HL-60/S4 treated with phorbol 12-myristate 13-acetate at 8.2 ng/mL for 4 days and 3 days (cell line): ENCODE results near the gene PCDHGB2.
"Not testable (repeated sequence)": the region's sequence is repeated elsewhere in the genome, so short reads cannot be mapped to it uniquely, and the experiment has no call there.

ENCODE experiments used
- in situ Hi-C: fragments of 300-500 bp; cut with MboI; formaldehyde crosslinking; loops from 2 replicates; pipeline ENCODE4 v1.15.0; 2022; ENCODE audit warnings: low sequenced_read_pairs

The PCDHGB2 gene

DNA sequence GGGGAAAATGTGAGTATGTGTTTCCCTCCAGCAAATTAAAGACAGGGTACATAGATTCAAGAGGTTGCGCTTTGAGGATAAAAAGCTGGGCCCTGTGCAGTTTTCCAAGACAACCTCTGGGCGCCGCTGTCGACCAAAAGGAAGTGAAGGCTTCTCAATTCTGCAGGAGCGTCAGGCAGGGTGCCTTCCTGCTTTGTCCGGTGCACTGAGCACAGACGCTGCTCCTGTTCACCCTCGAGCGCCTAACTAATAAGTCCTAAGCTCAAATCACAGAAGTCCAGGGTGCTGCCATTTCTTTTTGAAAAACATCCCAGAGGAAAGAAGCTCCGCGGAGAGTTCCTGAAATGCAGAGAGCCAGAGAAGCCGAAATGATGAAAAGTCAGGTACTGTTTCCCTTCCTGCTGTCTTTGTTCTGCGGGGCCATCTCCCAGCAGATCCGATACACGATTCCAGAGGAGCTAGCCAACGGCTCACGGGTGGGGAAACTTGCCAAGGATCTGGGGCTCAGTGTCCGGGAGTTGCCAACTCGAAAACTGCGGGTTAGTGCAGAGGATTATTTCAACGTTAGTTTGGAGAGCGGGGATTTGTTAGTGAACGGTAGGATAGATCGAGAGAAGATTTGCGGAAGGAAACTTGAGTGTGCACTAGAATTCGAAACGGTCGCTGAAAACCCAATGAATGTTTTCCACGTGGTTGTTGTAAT is 9.7 kb upstream of the PCDHGB2 start, which contains the start of gene PCDHGB1:
TSS of gene PCDHGB1 (plus strand) at position 183 of the 703 bp plus-strand sequence. CDS start at position 345, 162 bp downstream.
- in situ Hi-C loops = no loop called here

DNA sequence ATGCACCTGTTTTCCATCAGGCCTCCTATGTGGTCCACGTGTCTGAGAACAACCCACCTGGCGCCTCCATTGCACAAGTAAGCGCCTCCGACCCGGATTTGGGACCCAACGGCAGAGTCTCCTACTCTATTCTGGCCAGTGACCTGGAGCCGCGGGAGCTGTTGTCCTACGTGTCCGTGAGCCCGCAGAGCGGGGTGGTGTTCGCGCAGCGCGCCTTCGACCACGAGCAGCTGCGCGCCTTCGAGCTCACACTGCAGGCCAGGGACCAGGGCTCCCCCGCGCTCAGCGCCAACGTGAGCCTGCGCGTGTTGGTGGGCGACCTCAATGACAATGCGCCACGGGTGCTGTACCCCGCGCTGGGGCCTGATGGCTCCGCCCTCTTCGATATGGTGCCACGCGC is 8.2 kb upstream of the PCDHGB2 start:
- in situ Hi-C loops = no loop called here

DNA sequence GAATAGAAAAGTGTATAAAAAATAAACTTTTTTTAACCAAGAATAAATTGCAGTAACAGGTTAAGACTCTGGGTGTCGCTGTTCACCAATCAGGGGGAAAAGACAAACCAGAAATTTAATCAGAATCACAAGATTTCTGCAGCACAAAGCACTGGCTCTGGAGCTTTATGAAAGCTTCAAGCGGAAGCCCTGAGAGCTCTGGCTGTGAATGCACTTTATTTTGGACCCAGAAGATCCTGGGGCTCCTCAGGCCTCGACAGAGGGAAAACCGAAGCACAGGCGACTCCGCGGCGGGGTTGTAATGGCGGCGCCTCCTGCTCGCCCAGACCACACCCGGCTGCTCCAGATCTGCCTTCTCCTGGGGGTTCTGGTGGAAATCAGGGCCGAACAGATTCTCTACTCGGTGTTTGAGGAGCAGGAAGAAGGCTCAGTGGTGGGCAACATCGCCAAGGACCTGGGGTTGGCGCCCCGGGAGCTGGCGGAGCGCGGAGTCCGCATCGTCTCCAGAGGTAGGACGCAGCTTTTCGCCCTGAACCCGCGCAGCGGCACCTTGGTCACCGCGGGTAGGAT is 4.8 kb upstream of the PCDHGB2 start, which contains the start of gene PCDHGA4:
TSS of gene PCDHGA4 (plus strand) at position 122 of the 570 bp plus-strand sequence. CDS start at position 209, 87 bp downstream.
- in situ Hi-C loops = no loop called here

DNA sequence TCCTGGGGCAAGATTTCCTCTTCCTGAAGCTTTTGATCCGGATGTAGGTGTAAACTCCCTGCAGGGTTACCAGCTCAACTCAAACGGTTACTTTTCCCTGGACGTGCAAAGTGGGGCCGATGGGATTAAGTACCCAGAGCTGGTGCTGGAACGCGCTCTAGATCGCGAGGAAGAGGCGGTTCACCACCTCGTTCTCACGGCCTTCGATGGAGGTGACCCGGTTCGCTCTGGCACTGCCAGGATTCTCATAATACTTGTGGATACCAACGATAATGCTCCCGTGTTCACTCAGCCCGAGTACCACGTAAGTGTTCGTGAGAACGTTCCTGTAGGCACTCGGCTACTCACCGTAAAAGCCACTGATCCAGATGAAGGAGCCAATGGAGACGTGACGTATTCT is 4.2 kb upstream of the PCDHGB2 start:
- in situ Hi-C loops = no loop called here

DNA sequence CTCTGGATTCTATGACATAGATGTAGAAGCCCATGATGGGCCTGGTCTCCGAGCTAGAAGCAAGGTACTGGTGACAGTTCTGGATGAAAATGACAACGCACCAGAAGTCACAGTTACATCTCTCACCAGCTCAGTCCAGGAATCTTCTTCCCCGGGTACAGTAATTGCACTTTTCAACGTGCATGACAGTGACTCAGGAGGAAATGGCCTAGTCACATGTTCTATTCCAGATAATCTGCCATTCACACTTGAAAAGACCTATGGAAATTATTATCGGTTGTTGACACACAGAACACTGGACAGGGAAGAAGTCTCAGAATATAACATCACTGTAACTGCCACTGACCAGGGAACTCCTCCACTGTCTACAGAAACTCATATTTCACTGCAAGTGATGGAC is 3.7 kb upstream of the PCDHGB2 start:
- in situ Hi-C loops = no loop called here

DNA sequence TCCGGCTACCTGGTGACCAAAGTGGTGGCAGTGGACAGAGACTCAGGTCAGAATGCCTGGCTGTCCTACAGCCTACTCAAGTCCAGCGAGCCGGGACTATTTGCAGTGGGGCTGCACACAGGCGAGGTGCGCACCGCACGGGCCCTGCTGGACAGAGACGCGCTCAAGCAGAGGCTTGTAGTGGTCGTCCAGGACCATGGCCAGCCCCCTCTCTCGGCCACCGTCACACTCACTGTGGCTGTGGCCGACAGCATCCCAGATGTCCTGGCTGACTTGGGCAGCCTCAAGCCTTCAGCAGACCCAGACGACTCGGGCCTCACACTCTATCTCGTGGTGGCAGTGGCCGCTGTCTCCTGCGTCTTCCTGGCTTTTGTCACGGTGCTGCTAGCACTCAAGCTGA is 2.8 kb upstream of the PCDHGB2 start:
- in situ Hi-C loops = no loop called here

DNA sequence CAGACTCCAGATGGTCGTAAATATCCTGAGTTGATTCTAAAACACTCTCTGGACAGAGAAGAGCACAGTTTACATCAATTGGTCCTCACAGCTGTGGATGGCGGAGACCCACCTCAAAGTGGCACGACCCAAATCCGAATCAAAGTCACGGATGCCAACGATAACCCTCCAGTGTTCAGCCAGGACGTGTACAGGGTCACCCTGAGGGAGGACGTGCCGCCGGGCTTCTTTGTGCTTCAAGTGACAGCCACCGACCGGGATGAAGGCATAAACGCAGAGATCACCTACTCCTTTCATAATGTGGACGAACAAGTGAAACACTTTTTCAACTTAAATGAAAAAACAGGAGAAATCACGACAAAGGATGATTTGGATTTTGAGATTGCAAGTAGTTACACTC is 891 bp downstream of the PCDHGB2 start:
- in situ Hi-C loops = no loop called here

DNA sequence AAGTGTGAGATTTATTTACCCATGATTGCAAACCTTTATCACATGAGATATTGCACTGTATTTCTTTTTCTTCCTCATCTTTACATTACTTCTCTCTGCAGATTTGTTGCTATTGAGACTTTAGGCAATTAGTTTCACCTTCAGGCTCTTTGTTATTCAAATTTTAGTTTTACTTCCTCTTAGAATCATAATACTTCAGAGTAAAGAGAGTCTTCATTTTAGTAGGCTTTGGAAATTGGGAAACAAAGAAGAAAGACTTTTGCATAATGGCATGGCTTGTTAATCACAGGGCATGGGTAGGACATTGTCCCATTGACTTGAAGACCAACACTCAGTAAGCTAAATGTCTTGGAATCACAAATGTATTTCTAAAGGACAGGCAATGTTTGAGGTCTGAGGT is 2.9 kb downstream of the PCDHGB2 start:
- in situ Hi-C loops = no loop called here

DNA sequence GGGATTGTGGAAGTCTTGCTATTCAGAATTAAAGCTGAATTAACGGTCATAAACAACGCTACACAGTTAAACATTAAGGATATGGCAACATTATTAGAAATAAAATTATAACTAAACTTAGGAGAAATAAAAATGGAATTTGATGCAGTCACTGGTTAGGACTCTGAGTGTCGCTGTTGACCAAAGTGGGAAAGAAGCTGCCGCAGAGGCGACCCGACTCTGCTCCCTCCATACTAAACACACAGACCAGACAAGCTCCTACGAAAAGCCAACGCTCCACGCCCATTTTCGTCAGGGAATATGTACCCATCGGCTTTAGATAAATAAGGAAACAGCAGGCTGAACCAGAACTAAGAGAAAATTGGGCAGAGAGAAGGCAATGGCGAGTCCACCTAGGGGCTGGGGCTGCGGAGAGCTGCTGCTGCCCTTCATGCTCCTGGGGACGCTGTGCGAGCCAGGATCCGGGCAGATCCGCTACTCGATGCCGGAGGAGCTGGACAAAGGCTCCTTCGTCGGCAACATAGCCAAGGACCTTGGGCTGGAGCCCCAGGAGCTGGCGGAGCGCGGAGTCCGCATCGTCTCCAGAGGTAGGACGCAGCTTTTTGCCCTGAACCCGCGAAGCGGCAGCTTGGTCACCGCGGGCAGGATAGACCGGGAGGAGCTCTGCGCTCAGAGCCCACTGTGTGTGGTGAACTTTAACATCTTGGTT is 4.3 kb downstream of the PCDHGB2 start, which contains the start of gene PCDHGA5:
TSS of gene PCDHGA5 (plus strand) at position 211 of the 709 bp plus-strand sequence. CDS start at position 380, 169 bp downstream.
- in situ Hi-C loops = no loop called here

DNA sequence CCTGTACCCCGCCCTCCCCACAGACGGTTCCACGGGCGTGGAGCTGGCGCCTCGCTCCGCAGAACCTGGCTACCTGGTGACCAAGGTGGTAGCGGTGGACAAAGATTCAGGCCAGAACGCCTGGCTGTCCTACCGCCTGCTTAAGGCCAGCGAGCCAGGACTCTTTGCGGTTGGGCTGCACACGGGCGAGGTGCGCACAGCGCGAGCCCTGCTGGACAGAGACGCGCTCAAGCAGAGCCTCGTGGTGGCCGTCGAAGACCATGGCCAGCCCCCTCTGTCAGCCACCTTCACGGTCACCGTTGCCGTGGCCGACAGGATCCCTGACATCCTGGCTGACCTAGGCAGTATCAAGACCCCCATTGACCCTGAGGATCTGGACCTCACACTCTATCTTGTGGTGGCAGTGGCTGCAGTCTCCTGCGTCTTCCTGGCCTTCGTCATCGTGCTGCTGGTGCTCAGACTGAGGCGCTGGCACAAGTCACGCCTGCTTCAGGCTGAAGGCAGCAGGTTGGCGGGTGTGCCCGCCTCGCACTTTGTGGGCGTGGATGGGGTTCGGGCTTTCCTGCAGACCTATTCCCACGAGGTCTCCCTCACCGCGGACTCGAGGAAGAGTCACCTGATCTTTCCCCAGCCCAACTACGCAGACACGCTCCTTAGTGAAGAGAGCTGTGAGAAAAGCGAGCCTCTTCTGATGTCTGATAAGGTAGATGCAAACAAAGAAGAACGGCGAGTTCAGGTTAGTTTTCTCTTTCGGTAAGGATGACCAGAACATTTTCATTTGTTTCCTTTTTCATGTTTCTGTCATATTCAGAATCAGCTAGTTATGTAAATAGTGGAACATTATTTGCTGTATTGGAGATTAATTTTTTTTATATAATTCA is 6.5 kb downstream of the PCDHGB2 start:
- in situ Hi-C loops = no loop called here

DNA sequence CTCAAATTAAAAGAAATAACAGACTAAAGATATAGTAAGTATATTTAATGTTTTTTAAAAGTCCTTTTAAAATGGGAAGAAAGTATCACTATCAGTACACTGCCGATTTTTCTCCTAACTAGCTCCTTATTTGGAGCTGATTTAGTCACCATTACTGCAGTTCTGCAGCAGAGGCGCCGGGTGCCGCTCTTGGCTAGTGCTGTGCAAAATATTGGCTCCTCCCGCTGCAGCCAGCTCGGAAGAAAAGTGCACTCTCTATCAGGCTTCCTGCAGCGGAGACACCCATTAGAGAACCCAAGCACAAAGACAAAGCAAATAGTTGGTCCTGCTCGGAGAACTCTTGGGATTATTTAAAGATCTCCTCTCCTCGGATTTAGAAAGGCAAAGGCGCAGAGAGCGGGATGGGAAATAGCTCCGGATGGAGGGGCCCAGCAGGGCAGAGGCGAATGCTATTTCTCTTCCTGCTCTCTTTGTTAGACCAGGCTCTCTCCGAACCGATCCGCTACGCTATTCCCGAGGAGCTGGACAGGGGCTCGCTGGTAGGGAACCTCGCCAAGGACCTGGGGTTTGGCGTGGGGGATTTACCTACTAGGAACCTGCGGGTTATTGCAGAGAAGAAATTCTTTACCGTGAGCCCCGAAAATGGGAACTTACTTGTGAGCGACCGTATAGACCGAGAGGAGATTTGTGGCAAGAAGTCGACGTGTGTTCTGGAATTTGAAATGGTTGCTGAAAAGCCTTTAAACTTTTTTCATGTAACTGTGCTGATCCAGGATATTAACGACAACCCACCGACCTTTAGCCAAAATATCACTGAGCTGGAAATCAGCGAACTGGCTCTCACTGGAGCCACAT is 10.4 kb downstream of the PCDHGB2 start, which contains the start of gene PCDHGB3:
TSS of gene PCDHGB3 (plus strand) at position 249 of the 855 bp plus-strand sequence. CDS start at position 402, 153 bp downstream.
- in situ Hi-C loops = no loop called here

DNA sequence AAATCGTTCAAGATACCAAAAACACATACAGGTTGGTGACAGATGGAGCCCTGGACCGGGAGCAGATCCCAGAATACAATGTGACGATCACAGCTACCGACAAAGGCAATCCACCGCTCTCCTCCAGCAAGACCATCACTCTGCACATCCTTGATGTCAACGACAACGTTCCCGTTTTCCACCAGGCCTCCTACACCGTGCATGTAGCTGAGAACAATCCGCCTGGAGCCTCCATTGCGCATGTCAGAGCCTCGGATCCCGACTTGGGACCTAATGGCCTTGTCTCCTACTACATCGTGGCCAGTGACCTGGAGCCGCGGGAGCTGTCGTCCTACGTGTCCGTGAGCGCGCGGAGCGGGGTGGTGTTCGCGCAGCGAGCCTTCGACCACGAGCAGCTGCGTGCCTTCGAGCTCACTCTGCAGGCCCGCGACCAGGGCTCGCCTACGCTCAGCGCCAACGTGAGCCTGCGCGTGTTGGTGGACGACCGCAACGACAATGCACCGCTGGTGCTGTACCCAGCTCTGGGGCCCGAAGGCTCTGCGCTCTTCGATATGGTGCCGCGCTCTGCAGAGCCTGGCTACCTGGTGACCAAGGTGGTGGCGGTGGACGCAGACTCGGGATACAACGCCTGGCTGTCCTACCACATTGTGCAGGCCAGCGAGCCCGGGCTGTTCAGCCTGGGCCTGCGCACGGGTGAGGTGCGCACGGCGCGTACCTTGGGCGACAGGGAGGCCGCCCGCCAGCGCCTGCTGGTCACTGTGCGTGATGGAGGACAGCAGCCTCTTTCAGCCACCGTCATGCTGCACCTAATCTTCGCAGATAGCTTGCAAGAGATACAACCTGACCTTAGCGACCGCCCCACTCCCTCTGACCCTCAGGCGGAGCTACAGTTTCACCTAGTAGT is 12.0 kb downstream of the PCDHGB2 start:
- in situ Hi-C loops = no loop called here

DNA sequence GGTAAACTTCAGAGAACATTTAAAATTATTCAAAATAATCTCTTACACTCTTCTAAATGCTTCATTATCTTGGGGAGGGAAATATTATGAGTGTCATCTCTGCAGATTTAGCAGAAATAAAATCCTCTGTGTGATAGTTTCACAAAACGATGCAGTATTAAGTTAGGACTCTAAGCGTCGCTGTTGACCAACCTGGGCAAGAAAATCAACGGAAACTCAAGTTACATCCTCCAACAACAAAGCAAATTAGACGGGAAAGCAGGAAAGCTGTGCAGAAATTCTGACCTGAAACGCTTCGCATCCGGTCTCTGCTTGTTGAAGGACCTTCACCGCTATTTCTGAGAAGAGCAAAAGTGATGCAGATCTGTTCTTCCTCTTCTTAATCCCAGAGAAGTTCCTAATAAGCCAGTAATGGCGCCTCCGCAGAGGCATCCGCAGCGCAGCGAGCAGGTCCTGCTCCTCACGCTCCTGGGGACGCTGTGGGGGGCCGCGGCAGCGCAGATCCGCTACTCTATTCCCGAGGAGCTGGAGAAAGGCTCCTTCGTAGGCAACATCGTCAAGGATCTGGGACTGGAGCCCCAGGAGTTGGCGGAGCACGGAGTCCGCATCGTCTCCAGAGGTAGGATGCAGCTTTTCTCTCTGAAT is 14.0 kb downstream of the PCDHGB2 start, which contains the start of gene PCDHGA6:
TSS of gene PCDHGA6 (plus strand) at position 219 of the 645 bp plus-strand sequence. CDS start at position 412, 193 bp downstream.
- in situ Hi-C loops = no loop called here

DNA sequence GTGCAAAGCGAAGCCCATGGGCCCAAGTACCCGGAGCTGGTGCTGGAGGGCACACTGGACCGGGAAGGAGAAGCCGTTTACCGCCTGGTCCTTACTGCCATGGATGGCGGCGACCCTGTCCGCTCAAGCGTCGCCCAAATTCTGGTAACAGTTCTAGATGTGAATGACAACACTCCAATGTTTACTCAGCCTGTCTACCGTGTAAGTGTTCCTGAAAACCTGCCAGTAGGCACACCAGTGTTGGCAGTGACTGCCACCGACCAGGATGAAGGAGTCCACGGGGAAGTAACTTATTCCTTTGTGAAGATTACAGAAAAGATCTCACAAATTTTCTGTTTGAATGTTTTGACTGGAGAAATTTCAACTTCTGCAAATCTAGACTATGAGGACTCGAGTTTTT is 14.8 kb downstream of the PCDHGB2 start:
- in situ Hi-C loops = no loop called here

DNA sequence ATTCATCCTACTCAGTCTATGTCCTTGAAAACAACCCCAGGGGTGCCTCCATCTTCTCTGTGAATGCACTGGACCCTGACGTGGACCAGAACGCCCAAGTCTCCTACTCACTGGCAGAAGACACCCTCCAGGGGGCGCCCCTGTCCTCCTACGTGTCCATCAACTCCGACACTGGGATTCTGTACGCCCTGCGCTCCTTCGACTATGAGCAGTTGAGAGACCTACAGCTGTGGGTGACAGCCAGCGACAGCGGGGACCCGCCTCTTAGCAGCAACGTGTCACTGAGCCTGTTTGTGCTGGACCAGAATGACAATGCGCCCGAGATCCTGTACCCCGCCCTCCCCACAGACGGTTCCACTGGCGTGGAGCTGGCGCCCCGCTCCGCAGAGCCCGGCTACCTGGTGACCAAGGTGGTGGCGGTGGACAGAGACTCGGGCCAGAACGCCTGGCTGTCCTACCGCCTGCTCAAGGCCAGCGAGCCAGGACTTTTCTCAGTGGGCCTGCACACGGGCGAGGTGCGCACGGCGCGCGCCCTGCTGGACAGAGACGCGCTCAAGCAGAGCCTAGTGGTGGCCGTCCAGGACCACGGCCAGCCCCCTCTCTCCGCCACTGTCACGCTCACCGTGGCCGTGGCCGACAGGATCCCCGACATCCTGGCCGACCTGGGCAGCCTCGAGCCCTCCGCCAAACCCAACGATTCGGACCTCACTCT is 15.8 kb downstream of the PCDHGB2 start:
- in situ Hi-C loops = not testable (repeated sequence)

DNA sequence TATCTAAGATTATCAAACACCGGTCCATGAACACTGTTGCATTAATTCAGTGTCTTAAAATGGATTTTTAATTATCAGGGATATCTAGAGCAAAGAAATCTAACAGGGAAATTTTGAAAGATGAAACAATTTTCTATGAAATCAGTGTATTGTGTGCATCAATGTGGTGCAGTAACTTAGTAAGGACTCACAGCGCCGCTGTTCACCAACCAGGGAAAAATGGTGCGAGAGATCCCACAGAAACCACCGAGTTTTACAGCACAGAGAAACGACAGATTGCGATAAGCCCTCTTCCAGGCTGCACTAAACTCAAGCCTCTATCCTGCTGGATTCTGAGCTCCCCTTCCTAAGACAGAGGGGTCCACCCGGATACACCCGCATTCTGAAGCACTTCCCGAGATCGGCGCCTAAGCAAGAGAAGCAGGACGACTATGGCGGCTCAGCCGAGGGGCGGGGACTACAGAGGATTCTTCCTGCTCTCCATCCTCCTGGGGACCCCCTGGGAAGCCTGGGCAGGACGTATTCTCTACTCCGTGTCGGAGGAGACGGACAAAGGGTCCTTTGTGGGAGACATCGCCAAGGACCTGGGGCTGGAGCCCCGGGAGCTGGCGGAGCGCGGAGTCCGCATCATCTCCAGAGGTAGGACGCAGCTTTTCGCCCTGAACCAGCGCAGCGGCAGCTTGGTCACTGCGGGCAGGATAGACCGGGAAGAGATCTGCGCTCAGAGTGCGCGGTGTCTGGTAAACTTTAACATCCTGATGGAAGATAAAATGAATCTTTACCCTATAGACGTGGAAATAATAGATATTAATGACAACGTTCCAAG is 22.9 kb downstream of the PCDHGB2 start, which contains the start of gene PCDHGA7:
TSS of gene PCDHGA7 (plus strand) at position 274 of the 826 bp plus-strand sequence. CDS start at position 432, 158 bp downstream.
- in situ Hi-C loops = no loop called here
